Stimulated activated CD4-positive, alpha-beta T cell treated with anti-CD3 and anti-CD28 coated beads, Interleukin-4, amount 100 ng/mL, for 24 hours (primary cell): ENCODE data around the gene NT5E.
A peak's percentile ranks its signal among the peaks of the same experiment; 100 is the strongest.

Experiments used
- DNase-seq: peaks from one replicate; pipeline ENCODE4 v3.0.0-alpha.2; 2020

The NT5E gene

DNA sequence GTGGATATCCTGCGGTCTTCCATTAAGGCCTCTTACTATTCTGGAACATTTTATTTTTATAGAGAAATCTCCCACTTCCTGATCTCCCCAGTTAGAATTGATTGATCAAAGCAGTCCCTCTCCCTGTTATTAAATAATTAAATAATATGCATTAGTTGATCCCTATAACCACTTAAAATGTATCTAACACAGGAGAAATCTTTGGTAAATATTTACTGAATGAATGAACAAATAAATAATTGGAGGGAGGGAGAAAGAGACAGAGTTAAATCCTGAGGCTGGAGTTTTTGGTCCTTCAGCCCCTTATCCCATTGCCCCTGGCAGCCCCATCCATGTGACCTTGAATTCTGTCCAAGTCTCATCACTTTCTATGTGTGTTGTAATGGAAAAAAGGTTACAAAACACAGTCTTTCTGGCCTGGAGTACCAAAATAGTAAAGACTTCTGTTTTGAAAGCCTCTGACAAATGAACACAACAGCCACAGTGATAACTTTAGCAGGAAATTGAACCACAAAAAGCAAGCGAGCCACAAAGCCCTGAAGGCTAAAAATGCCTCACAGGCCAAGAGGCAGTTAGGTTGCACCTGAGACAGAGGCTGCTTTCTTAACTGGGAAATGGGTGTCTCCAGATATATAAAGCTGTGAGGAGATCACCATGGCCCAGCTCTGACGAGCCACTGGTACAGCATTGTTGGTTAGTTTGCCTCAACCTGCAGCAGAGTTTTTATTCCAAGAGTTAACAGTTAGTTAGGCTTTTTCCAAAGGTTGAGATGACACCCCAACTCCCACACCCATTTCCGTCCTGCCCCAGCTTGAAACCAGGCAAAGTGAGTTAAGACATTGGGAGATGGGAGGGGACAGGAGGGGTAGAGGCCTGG is 11.3 kb downstream of the NT5E start:
- DNase-seq, result no peak

DNA sequence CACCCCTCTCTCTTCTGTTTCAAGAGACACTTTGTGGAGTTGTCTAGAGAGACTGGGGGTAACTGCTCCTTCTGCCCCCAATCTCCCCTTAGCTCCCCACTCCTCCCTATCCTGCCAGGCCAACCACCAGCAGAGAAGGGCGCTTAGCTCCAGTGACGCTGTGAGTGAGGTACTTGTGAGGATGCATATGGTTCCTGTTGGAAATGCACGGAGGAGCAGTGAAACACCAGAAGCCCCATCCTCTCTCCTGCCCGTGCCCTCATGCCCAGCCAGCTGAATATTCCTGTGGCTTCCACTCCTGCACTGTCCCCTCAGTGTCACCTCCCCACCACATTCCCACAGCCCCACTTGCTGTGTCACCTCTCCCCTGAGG is 11.9 kb downstream of the NT5E start:
- no peak for DNase-seq

DNA sequence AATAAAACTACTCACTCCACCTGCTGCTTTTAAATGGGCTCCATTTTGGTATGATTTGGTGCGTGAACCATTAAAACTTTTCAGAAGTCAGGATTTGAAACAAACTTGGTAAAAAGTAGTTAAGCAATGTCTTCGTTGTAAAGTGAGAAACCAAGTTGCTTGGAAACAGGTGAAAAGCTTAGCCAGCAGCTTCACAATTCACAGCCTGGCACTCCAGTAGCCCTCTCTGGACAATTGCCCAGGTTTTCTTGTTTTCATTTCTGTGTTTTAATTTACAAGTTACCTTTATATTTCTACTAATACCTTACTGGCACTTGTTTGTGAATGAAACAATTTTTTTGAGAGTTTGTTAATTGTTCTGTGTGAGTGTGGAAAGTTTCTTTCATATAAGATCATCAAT is 12.8 kb downstream of the NT5E start:
- DNase-seq, result no peak

DNA sequence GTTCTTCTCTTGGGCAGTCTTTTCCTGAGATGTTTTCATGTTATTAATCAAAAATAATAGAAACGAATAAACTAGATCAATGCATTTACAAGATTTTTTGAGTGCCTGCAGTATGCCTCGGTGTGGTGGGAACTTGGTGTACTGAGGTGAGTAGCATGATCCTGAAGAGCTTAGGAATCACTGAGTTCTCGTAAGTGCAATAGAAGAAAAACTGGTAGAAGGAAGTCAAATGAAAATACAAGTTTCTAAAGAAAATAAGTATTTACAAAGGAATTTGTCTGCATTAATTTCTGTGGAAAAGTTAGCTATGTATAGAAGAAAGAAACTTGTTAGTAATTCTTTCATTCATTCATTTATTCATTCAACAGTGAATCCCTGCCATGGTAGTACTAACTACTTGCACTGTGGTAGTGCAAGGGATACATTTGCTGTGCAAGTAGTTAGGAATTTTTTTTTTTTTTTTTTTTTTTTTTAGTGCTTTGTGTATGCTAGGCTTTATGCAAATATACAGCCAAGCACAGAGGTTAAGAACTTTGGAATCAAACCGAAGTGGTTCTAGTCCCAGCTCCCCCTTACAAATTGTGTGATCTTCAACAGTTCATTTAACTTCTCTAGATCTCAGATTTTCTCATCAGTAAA is 13.9 kb downstream of the NT5E start:
- DNase-seq, result no peak

DNA sequence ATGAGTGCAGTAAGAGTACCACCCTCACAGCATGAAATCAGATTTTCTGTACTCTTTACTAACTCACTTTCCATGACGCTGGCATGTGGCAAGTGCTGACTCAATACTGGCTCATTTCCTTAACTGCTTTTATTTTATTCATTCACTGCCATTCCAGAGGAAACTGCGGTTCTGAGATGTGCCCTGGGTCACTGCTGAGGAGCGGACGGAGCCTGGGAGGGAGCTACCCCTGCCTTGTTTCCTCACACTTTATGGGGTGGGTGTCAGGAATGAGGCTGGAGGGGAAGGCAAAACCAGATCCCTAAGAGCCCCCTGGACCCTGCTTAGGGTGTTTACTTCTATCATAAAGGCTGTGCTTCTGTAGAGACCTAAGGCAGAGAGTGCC is 14.4 kb downstream of the NT5E start:
- peak; percentile 38 for DNase-seq

DNA sequence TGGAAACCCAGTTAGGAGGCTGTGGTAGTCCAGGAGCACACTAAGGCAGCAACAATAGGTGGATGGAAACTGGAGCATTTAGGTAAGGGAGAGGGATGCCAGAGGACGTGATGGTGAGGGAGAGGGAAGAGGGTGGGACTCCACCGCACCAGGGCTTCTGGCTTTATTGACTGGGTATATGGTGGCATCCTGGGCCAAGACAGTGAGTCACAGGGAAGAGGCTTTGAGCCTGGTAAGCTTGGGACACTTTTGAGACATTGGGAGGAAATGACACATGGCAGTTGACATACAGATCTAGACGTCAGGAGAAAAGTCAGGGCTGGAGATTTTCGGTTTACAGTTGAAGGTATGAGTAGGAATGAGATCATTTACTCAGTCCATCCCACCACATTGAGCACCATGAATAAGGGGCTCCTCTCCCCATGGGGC is 14.9 kb downstream of the NT5E start:
- DNase-seq, result peak; percentile 50

DNA sequence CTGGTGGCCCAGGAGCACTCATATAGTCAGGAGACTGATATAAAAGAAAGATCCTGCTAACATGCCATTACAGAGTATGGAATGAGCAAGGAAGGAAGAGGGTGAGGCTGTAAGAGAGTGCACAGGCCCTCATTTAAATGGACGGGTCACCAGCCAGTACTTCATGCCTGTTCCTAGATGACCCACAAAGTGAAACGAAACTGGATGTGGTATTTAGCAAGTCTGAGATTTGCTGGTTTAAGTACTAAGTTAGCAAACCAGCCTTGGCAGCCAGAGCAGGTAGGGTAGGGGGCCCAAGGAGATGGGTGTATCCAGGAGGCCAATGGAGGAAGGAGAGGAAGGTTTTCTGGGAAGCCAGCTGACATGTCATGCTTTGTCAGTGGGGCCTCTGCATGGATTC is 15.9 kb downstream of the NT5E start:
- no peak for DNase-seq

DNA sequence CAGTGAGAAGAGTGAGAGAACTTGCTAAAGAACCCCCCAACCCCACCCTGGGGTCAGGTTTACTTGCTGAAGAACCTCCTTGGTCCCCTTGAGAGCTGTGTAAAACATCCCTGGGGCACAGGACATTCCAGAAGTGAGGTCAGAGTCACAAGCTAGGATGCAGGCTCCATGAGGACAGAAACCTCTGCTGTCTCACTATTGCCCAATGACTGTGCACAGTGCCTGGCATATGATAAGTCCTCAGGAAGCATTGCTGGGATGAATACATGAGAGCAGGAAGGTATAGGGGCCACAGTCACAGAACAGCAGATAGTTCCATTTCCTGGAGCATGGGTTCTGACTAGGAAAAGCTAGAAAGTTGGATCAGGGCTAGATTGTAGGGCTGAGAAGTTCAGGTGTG is 18.4 kb downstream of the NT5E start:
- no peak for DNase-seq

DNA sequence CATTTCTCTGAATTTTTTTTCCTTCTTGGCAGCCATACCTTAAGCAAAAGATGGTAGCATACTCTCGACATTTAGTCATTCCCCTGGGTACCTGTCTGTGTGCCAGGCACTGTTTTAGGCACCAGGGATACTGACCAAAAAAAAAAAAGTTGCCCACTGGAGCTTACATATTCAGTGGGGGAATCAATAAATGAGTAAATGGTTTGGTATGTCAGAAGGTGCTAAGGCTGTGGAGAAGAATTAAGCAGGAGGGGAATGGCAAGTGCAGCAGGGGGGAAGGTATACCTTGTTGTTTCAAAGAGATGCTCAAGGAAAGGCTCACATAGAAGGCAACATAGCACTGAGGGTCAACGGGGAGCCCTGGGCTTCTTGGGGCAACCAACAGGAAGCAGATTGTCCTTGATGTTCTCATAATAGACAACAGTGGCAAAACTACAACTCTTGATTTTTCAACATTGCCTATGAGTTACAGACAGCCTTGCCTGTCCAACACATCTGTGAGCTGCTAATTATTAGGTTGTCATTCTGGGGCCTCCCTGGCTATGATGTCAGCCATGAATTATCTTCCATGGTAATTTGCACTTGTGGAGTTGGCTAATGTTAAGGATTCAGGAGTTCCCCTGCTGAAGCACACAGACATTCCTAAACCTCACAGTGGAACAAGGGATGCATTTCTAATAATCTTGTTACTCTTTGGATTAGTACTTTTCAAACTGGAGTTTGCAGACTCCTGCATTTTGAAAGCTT is 19.6 kb downstream of the NT5E start:
- DNase-seq, result no peak

DNA sequence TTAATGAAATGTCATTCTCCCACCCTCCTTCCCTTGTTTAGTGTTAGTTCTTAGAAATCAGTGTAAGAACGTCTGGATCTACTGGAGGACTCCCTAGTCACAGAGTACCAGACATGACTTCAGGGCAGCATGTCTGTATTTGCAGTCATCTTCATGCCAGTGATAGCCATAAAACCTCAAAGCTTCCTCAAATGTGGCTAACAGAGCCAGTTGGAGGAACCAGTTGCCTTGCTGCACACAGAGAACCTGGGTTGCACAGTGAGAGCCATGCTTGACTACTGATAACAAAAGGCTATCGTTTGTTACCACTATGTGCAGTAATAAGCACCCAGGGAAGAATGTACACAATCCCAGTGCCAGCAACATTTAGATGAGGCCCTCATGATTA is 20.1 kb downstream of the NT5E start:
- no peak for DNase-seq

DNA sequence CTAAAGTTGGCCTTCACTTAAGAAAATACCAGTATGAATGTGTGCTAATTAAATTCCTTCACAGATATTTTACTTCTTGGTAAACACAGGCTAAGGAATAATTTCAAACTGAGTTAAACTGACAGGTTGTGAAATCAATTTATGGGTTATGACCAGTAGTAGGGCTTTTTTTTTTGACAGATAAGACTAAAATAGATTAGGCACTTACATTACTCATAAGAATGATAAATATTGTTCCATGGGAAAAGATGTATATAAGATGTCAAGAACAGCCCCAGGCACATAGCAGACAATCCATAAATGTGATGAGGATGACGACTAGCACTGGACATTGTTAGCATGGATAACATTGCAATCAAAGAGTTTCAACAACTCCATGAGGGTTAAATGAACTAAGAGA is 22.9 kb downstream of the NT5E start:
- DNase-seq, result no peak

DNA sequence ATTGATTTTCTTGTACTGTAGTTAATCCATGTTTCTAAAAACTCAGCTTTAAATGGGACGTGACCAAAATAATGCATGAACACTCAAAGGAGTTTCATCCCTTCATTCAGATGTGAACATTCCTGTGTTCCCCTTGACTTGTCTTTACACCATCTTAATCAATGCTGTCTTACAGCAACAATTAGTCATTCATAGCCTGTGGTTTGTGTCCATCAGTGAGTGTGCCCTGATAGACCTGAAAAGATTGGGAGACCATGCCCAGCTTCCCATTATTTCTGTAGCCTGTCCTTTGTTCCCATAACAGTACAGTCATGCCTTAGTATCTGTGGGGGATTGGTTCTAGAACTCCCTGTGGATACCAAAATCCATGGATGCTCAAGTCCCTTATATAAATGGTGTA is 23.9 kb downstream of the NT5E start:
- DNase-seq, result no peak

DNA sequence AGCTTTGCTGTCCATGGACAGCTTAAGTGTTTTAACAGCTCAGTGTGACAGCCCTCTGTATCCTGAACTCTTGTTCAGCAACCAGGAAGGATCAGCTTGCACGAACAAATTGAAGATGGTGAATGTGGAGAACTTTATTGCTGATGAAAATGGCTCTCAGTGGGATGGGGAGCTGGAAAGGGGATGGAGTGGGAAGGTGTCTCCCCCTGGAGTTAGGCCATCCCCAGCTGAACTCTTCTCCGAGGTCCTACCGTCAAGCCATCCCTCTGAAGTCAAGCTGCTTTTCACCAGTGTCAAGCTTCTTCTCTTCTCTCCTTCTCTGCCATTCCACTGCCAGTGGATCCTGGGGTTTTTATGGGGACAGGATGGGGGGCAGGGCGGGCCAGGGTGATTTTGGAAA is 26.6 kb downstream of the NT5E start:
- DNase-seq, result no peak

DNA sequence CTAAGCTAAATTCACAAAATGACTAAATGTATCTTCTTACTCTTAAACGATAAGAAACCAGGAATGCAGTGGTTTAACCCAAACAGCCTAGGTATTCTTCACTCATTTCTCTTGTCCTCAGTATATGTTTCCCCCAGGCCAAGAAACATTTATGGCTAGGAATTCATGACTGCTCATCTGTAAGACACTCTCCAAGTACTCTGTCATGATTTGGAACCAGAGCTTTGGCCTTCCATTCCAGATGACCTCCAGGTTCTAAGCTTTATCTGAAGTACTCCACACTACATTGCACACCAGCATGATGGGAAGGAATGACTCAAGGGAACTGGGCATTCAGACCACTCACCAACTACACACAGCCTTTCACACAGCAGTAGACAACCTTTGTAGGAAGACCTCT is 29.3 kb downstream of the NT5E start:
- DNase-seq, result no peak

DNA sequence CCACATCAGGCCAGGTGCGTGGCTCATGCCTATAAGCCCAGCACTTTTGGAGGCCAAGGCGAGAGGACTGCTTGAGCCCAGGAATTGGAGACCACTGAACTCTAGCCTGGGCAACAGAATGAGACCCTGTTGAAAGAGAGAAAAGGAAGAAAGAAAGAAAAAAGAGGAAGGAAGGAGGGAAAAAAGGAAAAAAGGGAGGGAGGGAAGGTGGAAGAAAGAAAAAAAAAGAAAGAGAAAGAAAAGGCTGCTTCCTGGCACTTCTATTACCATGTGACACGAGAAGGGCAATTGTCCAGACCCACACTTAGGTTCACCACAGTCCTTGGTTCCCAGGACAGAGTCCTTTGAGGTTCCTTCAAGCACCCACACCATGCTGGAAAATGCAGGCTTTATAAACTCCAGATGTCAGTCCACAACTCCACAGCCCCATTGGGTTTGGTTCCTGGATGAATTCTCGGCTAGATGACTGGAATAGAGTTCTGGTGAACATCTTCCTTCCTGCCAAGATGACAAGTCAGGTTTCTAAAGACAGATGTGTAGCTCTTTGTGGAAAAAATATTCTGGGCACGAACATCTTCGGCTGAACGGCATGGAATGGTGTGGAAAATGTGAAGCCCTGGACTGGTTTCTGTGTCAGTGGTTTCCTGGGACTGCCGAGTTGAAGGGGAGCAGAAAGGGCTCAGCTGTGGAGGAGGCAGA is 32.5 kb downstream of the NT5E start:
- DNase-seq, result no peak

DNA sequence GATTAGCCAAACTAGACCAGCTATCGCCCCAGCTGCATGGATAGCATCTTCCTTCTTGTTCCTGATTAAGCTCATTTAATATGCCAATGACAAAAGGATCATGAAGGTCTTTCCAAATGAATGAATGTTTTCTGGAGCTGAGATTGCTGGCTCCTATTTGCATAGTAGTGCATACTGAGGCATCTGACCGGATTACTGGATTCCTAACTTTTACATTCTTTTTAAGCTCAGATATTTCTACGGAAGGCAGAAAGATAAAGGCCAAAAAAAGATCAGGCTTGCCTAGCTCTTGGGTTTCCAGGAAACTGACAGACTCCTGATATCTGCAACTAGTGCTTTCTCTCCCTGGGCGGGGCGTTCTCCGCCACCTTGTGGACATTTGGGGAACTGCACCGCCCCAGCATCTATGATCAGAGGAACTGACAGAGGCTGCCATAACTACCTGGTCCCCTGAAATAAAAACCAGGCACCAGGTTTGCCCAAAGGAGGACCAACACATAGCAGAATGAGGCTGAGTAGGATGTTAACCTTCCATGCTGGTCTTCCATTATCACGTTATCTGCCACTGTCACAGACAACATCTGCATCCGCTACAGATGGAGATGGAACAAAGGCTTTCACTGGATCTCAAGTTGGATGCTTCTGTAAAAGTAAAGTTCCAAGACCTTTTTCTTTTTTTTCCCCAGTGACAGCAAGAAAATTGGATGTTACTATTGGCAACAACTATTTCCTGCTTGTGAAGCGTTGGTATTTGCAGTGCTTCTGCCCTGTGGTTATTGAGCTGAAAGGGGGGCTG is 33.2 kb downstream of the NT5E start:
- peak; percentile 81 for DNase-seq

DNA sequence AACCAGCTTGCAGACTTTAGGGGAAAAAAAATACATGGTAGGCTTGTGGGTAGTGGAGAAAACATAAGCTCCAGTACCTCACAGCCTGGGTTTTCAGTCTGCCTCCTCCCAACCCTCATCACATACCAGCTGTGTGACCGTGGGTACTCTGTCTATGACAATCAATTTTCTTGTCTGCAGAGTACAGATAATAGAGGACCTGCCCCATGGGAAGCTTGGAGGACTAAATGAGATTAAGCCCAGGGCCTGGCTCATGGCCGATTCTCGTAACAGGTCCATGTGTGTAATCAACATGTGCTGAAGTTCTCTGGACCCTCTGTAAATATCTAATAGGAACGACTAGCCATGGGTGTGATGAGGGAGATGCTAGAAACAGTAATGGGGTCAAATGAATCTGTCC is 34.0 kb downstream of the NT5E start:
- DNase-seq, result no peak

DNA sequence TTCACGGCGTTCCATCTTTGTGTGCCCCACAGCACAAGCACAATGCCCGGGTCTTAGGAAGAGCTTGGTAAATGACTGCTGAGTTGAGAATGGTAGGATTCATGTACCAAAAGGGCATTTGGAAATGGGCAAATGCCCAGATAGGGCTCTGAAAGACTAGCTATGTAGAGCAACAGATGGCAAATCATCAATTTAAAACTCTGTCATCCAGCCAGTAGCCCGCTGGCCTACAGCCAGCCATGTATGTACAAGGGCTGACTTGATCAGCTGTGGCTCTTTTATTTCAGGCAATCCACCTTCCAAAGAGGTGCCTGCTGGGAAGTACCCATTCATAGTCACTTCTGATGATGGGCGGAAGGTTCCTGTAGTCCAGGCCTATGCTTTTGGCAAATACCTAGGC is 35.1 kb downstream of the NT5E start:
- DNase-seq, result no peak

DNA sequence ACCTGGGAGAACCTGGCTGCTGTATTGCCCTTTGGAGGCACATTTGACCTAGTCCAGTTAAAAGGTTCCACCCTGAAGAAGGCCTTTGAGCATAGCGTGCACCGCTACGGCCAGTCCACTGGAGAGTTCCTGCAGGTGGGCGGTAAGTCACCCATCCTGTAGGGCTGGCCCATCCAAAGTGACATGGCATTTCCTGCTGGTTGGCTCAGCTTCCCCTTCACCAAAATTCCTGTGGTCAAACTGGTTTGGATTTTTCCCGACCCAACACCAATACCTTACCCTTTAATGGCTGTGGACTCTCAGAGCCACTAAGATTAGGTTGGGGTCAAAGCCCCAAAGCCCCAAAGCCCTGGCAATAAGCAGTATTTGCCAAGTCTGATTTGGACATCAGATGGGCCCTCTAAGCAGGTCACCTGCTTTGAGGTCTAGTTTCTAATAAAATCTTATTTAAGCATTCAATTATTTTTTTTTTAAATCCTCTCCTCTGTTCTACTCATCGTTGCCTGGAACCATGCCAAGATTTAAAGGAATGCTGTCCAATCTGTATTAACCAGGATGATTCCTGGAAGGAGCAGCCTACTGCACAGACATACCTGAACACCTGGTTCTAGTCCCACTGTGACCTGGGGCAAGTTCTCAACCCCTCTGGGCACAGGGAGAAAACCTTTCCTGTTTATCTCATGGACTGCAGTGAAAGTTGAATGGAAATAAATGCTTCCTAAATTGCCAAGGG is 40.8 kb downstream of the NT5E start:
- DNase-seq, result no peak

DNA sequence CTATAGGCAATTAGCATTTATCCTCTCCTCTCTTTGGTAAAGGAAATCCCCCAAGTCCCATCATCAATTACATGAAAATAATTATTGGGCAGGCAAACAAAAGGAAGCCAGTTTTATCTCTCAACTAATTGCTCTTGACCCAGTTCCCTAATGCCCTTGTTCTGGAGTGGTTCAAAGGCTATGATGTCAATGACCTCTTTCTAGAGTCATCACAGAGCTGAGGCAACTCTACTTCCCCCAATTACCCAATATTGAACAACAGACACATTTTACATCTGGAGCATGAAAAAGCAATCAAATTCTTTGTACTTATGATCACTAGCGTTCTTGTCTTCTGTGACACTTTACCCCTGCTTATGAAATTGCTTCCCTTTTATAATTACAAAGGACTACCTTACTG is 43.5 kb downstream of the NT5E start:
- DNase-seq, result no peak
